DND-41 (cell line): ENCODE results near the gene SYNCRIP.

Experiments
- ATAC-seq: fragments of 200-7000 bp; cut with Tn5 transposase; 3 replicates; pipeline ENCODE4 v1.9.1; 2021; ENCODE audit warnings: low read depth; ENCODE audit not compliant: insufficient read depth
- DNase-seq: peaks from one replicate; pipeline ENCODE4 v3.0.0-alpha.2; 2020
- H2AFZ ChIP-seq: 2 replicates; pipeline ENCODE4 v1.6.0; 2012; ENCODE audit warnings: low read depth, low read length
- H3K27ac ChIP-seq: 2 replicates; pipeline ENCODE4 v1.5.1; 2012; ENCODE audit warnings: low read length, inconsistent platforms
- H3K27me3 ChIP-seq: fragments of 200-600 bp; sonication (generic); 2 replicates; pipeline ENCODE4 v1.6.0; 2012; ENCODE audit warnings: low read length, mild to moderate bottlenecking, inconsistent platforms; ENCODE audit not compliant: insufficient read depth, poor library complexity
- H3K36me3 ChIP-seq: 2 replicates; pipeline ENCODE4 v1.5.1; 2012; ENCODE audit warnings: low read length, inconsistent platforms; ENCODE audit not compliant: insufficient read depth
- H3K4me1 ChIP-seq: 2 replicates; pipeline ENCODE4 v1.5.1; 2012; ENCODE audit warnings: mild to moderate bottlenecking, low read length; ENCODE audit not compliant: insufficient read depth
- H3K4me2 ChIP-seq: 2 replicates; pipeline ENCODE4 v1.6.0; 2012; ENCODE audit warnings: mild to moderate bottlenecking, moderate library complexity, low read length, inconsistent platforms; ENCODE audit not compliant: insufficient read depth
- H3K4me3 ChIP-seq, 2 experiments: fragments of 200-600 bp in 1 of 2; shearing (Covaris generic) in 1 of 2; 2 replicates each; pipeline ENCODE4 v1.5.1; 2012 to 2016; ENCODE audit warnings: inconsistent platforms in 2 of 2, low read length in 2 of 2, mild to moderate bottlenecking in 2 of 2, low read depth in 1 of 2, moderate library complexity in 1 of 2
- H3K79me2 ChIP-seq: 2 replicates; pipeline ENCODE4 v1.6.0; 2012; ENCODE audit warnings: low read length, inconsistent platforms; ENCODE audit not compliant: insufficient read depth
- H3K9ac ChIP-seq: 2 replicates; pipeline ENCODE4 v1.6.0; 2012; ENCODE audit warnings: low read depth, mild to moderate bottlenecking, inconsistent platforms, low read length, moderate library complexity
- H3K9me3 ChIP-seq: 2 replicates; pipeline ENCODE4 v1.5.1; 2012; ENCODE audit warnings: low read length, moderate library complexity, mild to moderate bottlenecking, inconsistent platforms; ENCODE audit not compliant: insufficient read depth, severe bottlenecking
- H4K20me1 ChIP-seq: 2 replicates; pipeline ENCODE4 v1.6.0; 2012; ENCODE audit warnings: low read length; ENCODE audit not compliant: insufficient read depth
- CTCF ChIP-seq: IDR thresholded peaks from 2 replicates; pipeline ENCODE4 v1.5.1; 2012; ENCODE audit warnings: borderline replicate concordance, low read length, moderate library complexity, mild to moderate bottlenecking; ENCODE audit not compliant: poor library complexity, severe bottlenecking; ENCODE audit errors: extremely low read depth
- EZH2 ChIP-seq: IDR thresholded peaks from 3 replicates; pipeline ENCODE4 v1.6.1; 2012; ENCODE audit warnings: borderline replicate concordance, low read depth, mild to moderate bottlenecking, moderate library complexity, low read length, inconsistent platforms; ENCODE audit not compliant: severe bottlenecking

SYNCRIP gene

GRCh38 chr6:85644279-85644762 is 1.6 kb upstream of the SYNCRIP start:
- H3K9ac ChIP-seq = peak overlapping the region; percentile 97
- DNase-seq (no peak), ATAC-seq (no peak)
- H4K20me1 ChIP-seq = peaks cover 27% of the 10 kb centered on the region
- peaks cover 29% of the 10 kb centered on the region for H3K4me1 ChIP-seq
- no peaks in the 10 kb centered on the region for H3K27me3 ChIP-seq
- H3K27ac ChIP-seq = peak overlapping the region; percentile 99
- H3K36me3 ChIP-seq = peaks cover 31% of the 10 kb centered on the region
- H3K79me2 ChIP-seq = peaks cover 44% of the 10 kb centered on the region
- TF ChIP-seq EZH2 (no peak), CTCF (no peak)
- H3K4me2 ChIP-seq = peak overlapping the region; percentile 74
- H3K4me3 ChIP-seq = peak overlapping the region; percentile 68 to 82
- H2AFZ ChIP-seq = peak overlapping the region; percentile 97
- H3K9me3 ChIP-seq = no peaks in the 10 kb centered on the region

GRCh38 chr6:85643537-85644278 is 1.0 kb upstream of the SYNCRIP start:
- peak overlapping the region; percentile 68 to 82 for H3K4me3 ChIP-seq
- peak overlapping the region; percentile 97 for H3K9ac ChIP-seq
- peaks cover 37% of the 10 kb centered on the region for H3K36me3 ChIP-seq
- H2AFZ ChIP-seq = peak overlapping the region; percentile 97
- peaks cover 35% of the 10 kb centered on the region for H3K4me1 ChIP-seq
- no peaks in the 10 kb centered on the region for H3K27me3 ChIP-seq
- no peaks in the 10 kb centered on the region for H3K9me3 ChIP-seq
- DNase-seq (peak; percentile 83), ATAC-seq (peak; percentile 54)
- H4K20me1 ChIP-seq = peaks cover 33% of the 10 kb centered on the region
- peaks cover 50% of the 10 kb centered on the region for H3K79me2 ChIP-seq
- peak overlapping the region; percentile 99 for H3K27ac ChIP-seq
- TF ChIP-seq EZH2 (no peak), CTCF (no peak)
- H3K4me2 ChIP-seq = peak overlapping the region; percentile 74

- Histone ChIP-seq H3K27ac (peak overlapping the region; percentile 98), H3K79me2 (peaks cover 66% of the 10 kb centered on the region), H3K36me3 (peaks cover 53% of the 10 kb centered on the region), H4K20me1 (peaks cover 48% of the 10 kb centered on the region), H3K4me2 (peak overlapping the region; percentile 78), H3K9ac (peak overlapping the region; percentile 97), H3K4me1 (peaks cover 50% of the 10 kb centered on the region), H2AFZ (peak overlapping the region; percentile 79), H3K4me3 (peak overlapping the region; percentile 67 to 73), H3K9me3 (no peaks in the 10 kb centered on the region), H3K27me3 (no peaks in the 10 kb centered on the region)
- ATAC-seq = peak; percentile 9; the same call in 2 of the 3 replicates
- peak; percentile 71 for DNase-seq
- TF ChIP-seq CTCF (peak; percentile 2), EZH2 (no peak)
These were observed 551 bp downstream of the SYNCRIP start for GRCh38 chr6:85641897-85642773.
